GM12878 (cell line): Measurements from ENCODE around the gene RBM48. TPM values are rescaled to one million over a fixed set of nuclear protein-coding genes. Genes with fewer than 3 reads are reported as not detected.

Experiments
- ATAC-seq: fragments of 200-7000 bp; cut with Tn5 transposase; 3 replicates; pipeline ENCODE4 v1.9.1; 2020; ENCODE audit warnings: mild to moderate bottlenecking, moderate library complexity
- BruUV-seq: library from RNA; stranded (reverse); fragments of 400-500 nt; replicated peaks from 2 replicates; lab custom pipeline; 2021; lab: Mats Ljungman, UMichigan
- CTCF ChIA-PET: fragments of 300-600 bp; sonication (Branson Sonifier 250); formaldehyde crosslinking; extraction: SDS; loops from one replicate; lab custom pipeline; 2021; ENCODE audit warnings: inconsistent platforms; lab: Yijun Ruan, JAX
- POLR2A ChIA-PET: fragments of 350-600 bp; formaldehyde crosslinking; extraction: SDS; loops from one replicate; lab custom pipeline; 2021; ENCODE audit warnings: inconsistent platforms; lab: Charles Lee
- RAD21 ChIA-PET: fragments of 300-600 bp; sonication (Branson Sonifier 250); formaldehyde crosslinking; loops from one replicate; lab custom pipeline; 2023; ENCODE audit warnings: antibody characterized with exemption; ENCODE audit not compliant: unreplicated experiment; lab: Charles Lee
- SMC1A ChIA-PET: fragments of 300-600 bp; sonication (Branson Sonifier 250); formaldehyde crosslinking; loops from one replicate; lab custom pipeline; 2023; ENCODE audit not compliant: unreplicated experiment, uncharacterized antibody; lab: Charles Lee
- DNase-seq: peaks from one replicate; pipeline ENCODE4 v3.0.0-alpha.2; 2011; ENCODE audit warnings: low read depth, low spot score
- FAIRE-seq: peaks from 3 replicates; lab custom pipeline; 2011; peaks lifted over from hg19 to GRCh38; lab: Jason Lieb, UNC
- H2AFZ ChIP-seq: 2 replicates; pipeline ENCODE4 v1.6.0; 2011; ENCODE audit warnings: low read depth, low read length, control low read depth; ENCODE audit not compliant: control insufficient read depth
- H3K27ac ChIP-seq: 2 replicates; pipeline ENCODE4 v1.5.1; 2011; ENCODE audit warnings: control low read depth; ENCODE audit not compliant: control insufficient read depth, insufficient read depth
- H3K27me3 ChIP-seq, 2 experiments: replicated peaks in 1 of 2; 2 replicates each; pipeline versions ENCODE4 v1.6.0 to v1.6.1; 2011; ENCODE audit warnings: low read length in 1 of 2; ENCODE audit not compliant: control insufficient read depth in 2 of 2, insufficient read depth in 2 of 2
- H3K36me3 ChIP-seq, 2 experiments: 2 replicates each; pipeline ENCODE4 v1.5.1; 2011; ENCODE audit warnings: low read length in 1 of 2; ENCODE audit not compliant: control insufficient read depth in 2 of 2, insufficient read depth in 2 of 2
- H3K4me1 ChIP-seq: 2 replicates; pipeline ENCODE4 v1.6.1; 2011; ENCODE audit warnings: mild to moderate bottlenecking, low read length, moderate library complexity, mixed read lengths; ENCODE audit not compliant: control insufficient read depth, insufficient read depth
- H3K4me2 ChIP-seq: 2 replicates; pipeline ENCODE4 v1.6.0; 2011; ENCODE audit warnings: control low read depth; ENCODE audit not compliant: control insufficient read depth, insufficient read depth
- H3K4me3 ChIP-seq: fragments of 200-600 bp; sonication (generic); 2 replicates; pipeline ENCODE4 v1.5.1; 2016
- H3K79me2 ChIP-seq: 2 replicates; pipeline ENCODE4 v1.6.0; 2011; ENCODE audit warnings: low read length; ENCODE audit not compliant: control insufficient read depth, insufficient read depth
- H3K9ac ChIP-seq: 2 replicates; pipeline ENCODE4 v1.8.0; 2011; ENCODE audit warnings: low read length, control low read depth, mixed read lengths; ENCODE audit not compliant: control insufficient read depth, insufficient read depth
- H3K9me3 ChIP-seq: replicated peaks from 3 replicates; pipeline ENCODE4 v1.5.1; 2011; ENCODE audit warnings: mild to moderate bottlenecking, low read length; ENCODE audit not compliant: control insufficient read depth, insufficient read depth
- H4K20me1 ChIP-seq: 2 replicates; pipeline ENCODE4 v1.6.0; 2011; ENCODE audit not compliant: control insufficient read depth, insufficient read depth
- ASH2L ChIP-seq: fragments of 300-600, 200-600 bp; sonication (generic); IDR thresholded peaks from 2 replicates; pipeline ENCODE4 v1.6.1; 2017; ENCODE audit warnings: low read depth, mild to moderate bottlenecking, borderline replicate concordance
- BRCA1 ChIP-seq: IDR thresholded peaks from 2 replicates; pipeline ENCODE4 v1.6.1; 2011; ENCODE audit warnings: low read depth, low read length, improper control_type of control experiment
- GABPA ChIP-seq: IDR thresholded peaks from 2 replicates; pipeline ENCODE4 v1.6.1; 2014; ENCODE audit warnings: antibody characterized with exemption, low read depth, mild to moderate bottlenecking, inconsistent platforms
- HCFC1 ChIP-seq: fragments of 150-350 bp; IDR thresholded peaks from 2 replicates; pipeline ENCODE4 v1.6.1; 2014; ENCODE audit warnings: low read length
- NKRF ChIP-seq: fragments of 450-650 bp; conservative IDR thresholded peaks from 2 replicates; pipeline ENCODE4 v1.6.1; 2017; ENCODE audit warnings: mild to moderate bottlenecking, moderate library complexity
- RAD21 ChIP-seq: IDR thresholded peaks from 2 replicates; pipeline ENCODE4 v1.6.1; 2011; ENCODE audit warnings: mild to moderate bottlenecking, low read depth, low read length, moderate library complexity; ENCODE audit not compliant: insufficient read depth
- RFX5 ChIP-seq: IDR thresholded peaks from 2 replicates; pipeline ENCODE4 v1.6.1; 2011; ENCODE audit warnings: low read depth, low read length, improper control_type of control experiment
- SMARCA5 ChIP-seq: fragments of 450-650 bp; IDR thresholded peaks from 2 replicates; pipeline ENCODE4 v1.6.1; 2017; ENCODE audit warnings: mild to moderate bottlenecking
- TBL1XR1 ChIP-seq: IDR thresholded peaks from 2 replicates; pipeline ENCODE4 v1.6.1; 2012; ENCODE audit warnings: low read depth, low read length, improper control_type of control experiment
- WGBS: methylation state at CpG from one replicate; pipeline ENCODE4 v1.1.6; 2016; ENCODE audit warnings: low lambda C conversion rate; ENCODE audit not compliant: insufficient replicate concordance, insufficient coverage; ENCODE audit errors: missing lambda C conversion rate; 5-methylcytosine and 5-hydroxymethylcytosine counted together
- in situ Hi-C: fragments of 300-500 bp; cut with MboI; formaldehyde crosslinking; loops from 9 replicates; pipeline ENCODE4 v1.14.3; 2018; ENCODE audit warnings: mixed read lengths
- intact Hi-C: fragments of 100-400 bp; cut with micrococcal nuclease; formaldehyde crosslinking; loops from one replicate; pipeline ENCODE4 v1.14.2; 2022; ENCODE audit not compliant: unreplicated experiment
- polyA plus RNA-seq, 11 experiments: library from polyadenylated mRNA; depleted of rRNA in 4 of 11; unstranded in 6 of 11; stranded (reverse) in 5 of 11; fragments of >200 nt; fragmentation: Nextera tagmentation in 4 of 11; fragmentation: Illumina TruSeq in 1 of 11; extraction: Ambion mirVana in 4 of 11; extraction: Trizol in 1 of 11; gene quantifications; 1 replicate in 1 of 11; 2 replicates in 10 of 11; pipeline versions ENCODE4 v1.2.1 to v1.2.3, GENCODE V29; 2011 to 2016; ENCODE audit warnings: inconsistent platforms in 2 of 11, missing spikeins in 2 of 11, low read depth in 1 of 11
- total RNA-seq, 4 experiments: library from RNA; depleted of rRNA in 3 of 4; stranded (reverse); fragments of >200 nt in 3 of 4; fragmentation: Illumina TruSeq in 1 of 4; extraction: Trizol in 1 of 4; gene quantifications; 2 replicates each; pipeline versions ENCODE4 v1.2.1 to v1.2.3, GENCODE V29; 2013 to 2021

The RBM48 gene
- total and polyA plus RNA-seq, 10 of the 15 experiments (the other 5 are each of a cell fraction or from before 2014, with no cell fraction given): 8.5 to 14.7 (median 11.6) TPM

GRCh38 chr7:92576296-92576695, 47.7 kb downstream of the RBM48 start:
- ChIA-PET POLR2A (no interaction called here), CTCF (interaction anchor here (1.5 to 1.6 kb wide), 2 partner anchors 9 to 12 kb away, joined by 3 to 6 read pairs; no protein-coding TSS in a partner anchor), SMC1A (interaction anchor here (0.7 to 1.7 kb wide), 4 partner anchors 9 to 59 kb away, joined by 3 to 5 read pairs (median 4); no protein-coding TSS in a partner anchor), RAD21 (no interaction called here)
- ATAC-seq: no peak
- H3K4me2 ChIP-seq: no peak overlapping the region
- H3K79me2 ChIP-seq: no peaks in the 10 kb centered on the region; the same call in none of the 2 replicates
- no peak for DNase-seq
- H3K4me3 ChIP-seq: no peak overlapping the region
- no peaks in the 10 kb centered on the region for H3K9me3 ChIP-seq
- no peak overlapping the region for H2AFZ ChIP-seq
- TF ChIP-seq GABPA (no peak), SMARCA5 (no peak), TBL1XR1 (no peak), ASH2L (no peak), NKRF (no peak), RFX5 (no peak), BRCA1 (no peak), RAD21 (no peak), HCFC1 (no peak)
- no TSS peak for BruUV-seq
- intact Hi-C loops (no loop called here), in situ Hi-C loops (no loop called here)
- WGBS: 98% methylated on average over 3 of the region's 3 CpGs
- H4K20me1 ChIP-seq: no peaks in the 10 kb centered on the region; the same call in 1 of the 2 replicates
- H3K4me1 ChIP-seq: no peaks in the 10 kb centered on the region
- H3K36me3 ChIP-seq: peaks cover 8 to 36% of the 10 kb centered on the region in 2 experiments
- H3K27me3 ChIP-seq: no peaks in the 10 kb centered on the region
- no peak overlapping the region for H3K9ac ChIP-seq
- FAIRE-seq: no peak
- H3K27ac ChIP-seq: no peak overlapping the region
